Measurements from ENCODE around the gene ASCC2. TPM values are rescaled to one million over a fixed set of nuclear protein-coding genes. Genes with fewer than 3 reads are reported as not detected.

Gene ASCC2
- total and polyA plus RNA-seq, 4 donors: 34.6 to 43.7 (median 38.7) TPM

DNA sequence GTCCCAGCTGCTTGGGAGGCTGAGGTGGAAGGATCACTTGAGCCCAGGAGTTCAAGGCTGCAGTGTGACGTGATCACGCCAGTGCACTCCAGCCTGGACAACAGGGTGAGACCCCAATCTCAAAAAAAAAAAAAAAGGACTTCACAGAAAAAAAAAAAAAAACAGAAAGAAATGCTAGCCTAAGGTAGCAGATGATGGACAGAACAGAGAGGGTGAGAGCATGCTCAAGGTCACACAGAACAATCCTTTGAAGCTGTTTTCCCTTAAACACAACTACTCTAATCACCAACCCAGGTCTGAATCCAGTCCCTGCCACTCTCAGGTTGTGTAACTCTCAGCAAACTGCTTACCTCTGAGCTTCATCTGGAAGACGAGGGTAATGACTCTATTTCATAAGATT is 81.0 kb downstream of the ASCC2 start:
- 87% methylated on average over 3 of the region's 3 CpGs for WGBS
- H3K27ac ChIP-seq (ENCODE audit: low read depth in 1 of 2, low read length in 2 of 2): no peak overlapping the region
- no peak for DNase-seq (ENCODE audit: low spot score)
- no peaks in the 10 kb centered on the region for H3K27me3 ChIP-seq (ENCODE audit: control insufficient read depth in 4 of 4, insufficient read depth in 4 of 4, low read length in 3 of 4)
- H3K9me3 ChIP-seq (ENCODE audit: control insufficient read depth in 4 of 4, low read length in 3 of 4): no peaks in the 10 kb centered on the region
- no peaks in the 10 kb centered on the region for H3K36me3 ChIP-seq (ENCODE audit: control insufficient read depth in 4 of 4, insufficient read depth in 3 of 4, low read depth in 1 of 4, low read length in 3 of 4)
- TF ChIP-seq, protein P1, sequence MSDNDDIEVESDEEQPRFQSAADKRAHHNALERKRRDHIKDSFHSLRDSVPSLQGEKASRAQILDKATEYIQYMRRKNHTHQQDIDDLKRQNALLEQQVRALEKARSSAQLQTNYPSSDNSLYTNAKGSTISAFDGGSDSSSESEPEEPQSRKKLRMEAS (IDR thresholded peaks at IDR 0.05): no peak
- TF ChIP-seq RXRA (IDR thresholded peaks at IDR 0.05): no peak
- TF ChIP-seq RAD21 (IDR thresholded peaks at IDR 0.05): no peak
- no peak for TF ChIP-seq YY1 (IDR thresholded peaks at IDR 0.05)
- TF ChIP-seq HNF4G (IDR thresholded peaks at IDR 0.05): no peak
- TF ChIP-seq REST (IDR thresholded peaks at IDR 0.05): no peak
- no peak for TF ChIP-seq SP1 (IDR thresholded peaks at IDR 0.05)
- no peak for TF ChIP-seq ZBTB33 (IDR thresholded peaks at IDR 0.05)
- no peak for TF ChIP-seq FOXA2 (IDR thresholded peaks at IDR 0.05)
- TF ChIP-seq GABPA (IDR thresholded peaks at IDR 0.05 in 1 of 2, conservative IDR thresholded peaks at IDR 0.05 in 1 of 2): no peak
- no peak for TF ChIP-seq EGR1 (IDR thresholded peaks at IDR 0.05; ENCODE audit: low read depth in 2 of 2)
- TF ChIP-seq NR2F2 (IDR thresholded peaks at IDR 0.05): no peak
- TF ChIP-seq, protein P2, sequence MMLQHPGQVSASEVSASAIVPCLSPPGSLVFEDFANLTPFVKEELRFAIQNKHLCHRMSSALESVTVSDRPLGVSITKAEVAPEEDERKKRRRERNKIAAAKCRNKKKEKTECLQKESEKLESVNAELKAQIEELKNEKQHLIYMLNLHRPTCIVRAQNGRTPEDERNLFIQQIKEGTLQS (IDR thresholded peaks at IDR 0.05): no peak
- TF ChIP-seq JUND (IDR thresholded peaks at IDR 0.05): no peak
- no peak for TF ChIP-seq FOXA1 (IDR thresholded peaks at IDR 0.05)
- no peak overlapping the region for H3K4me3 ChIP-seq (ENCODE audit: low read depth in 1 of 3, low read length in 3 of 3)
- no peak overlapping the region for H3K9ac ChIP-seq (ENCODE audit: low read depth in 1 of 2, low read length in 2 of 2)
- H3K4me1 ChIP-seq (ENCODE audit: control insufficient read depth in 4 of 4, insufficient read depth in 4 of 4, low read length in 3 of 4): peaks cover 0 to 2% (median under 1%) of the 10 kb centered on the region in 4 donors

DNA sequence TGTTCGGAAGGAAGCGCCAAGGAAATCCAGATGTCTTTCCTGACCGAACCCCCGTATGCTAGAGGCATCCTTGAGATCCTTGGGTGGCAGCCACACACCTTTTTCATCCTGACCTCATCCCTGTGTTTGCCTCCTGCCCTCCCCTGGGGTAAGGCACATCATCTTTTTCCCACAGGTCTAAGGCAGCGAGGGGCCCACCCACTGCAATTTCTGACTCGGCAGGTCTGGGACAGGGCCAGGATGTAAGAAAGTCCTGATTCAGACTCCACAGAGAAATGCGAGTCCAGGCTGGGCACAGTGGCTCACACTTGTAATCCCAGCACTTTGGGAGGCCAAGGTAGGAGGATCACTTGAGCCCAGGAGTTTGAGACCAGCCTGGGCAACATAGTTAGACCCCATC is 81.7 kb downstream of the ASCC2 start:
- 89% methylated on average over 7 of the region's 7 CpGs for WGBS
- no peak for TF ChIP-seq SP1 (IDR thresholded peaks at IDR 0.05)
- no peak for TF ChIP-seq TAF1 (conservative IDR thresholded peaks at IDR 0.05)
- TF ChIP-seq, protein P1 (IDR thresholded peaks at IDR 0.05): no peak
- TF ChIP-seq NR2F2 (IDR thresholded peaks at IDR 0.05): no peak
- TF ChIP-seq EGR1 (IDR thresholded peaks at IDR 0.05; ENCODE audit: low read depth in 2 of 2): no peak
- TF ChIP-seq REST (IDR thresholded peaks at IDR 0.05): no peak
- TF ChIP-seq HNF4A (conservative IDR thresholded peaks at IDR 0.05): no peak
- TF ChIP-seq GABPA (IDR thresholded peaks at IDR 0.05 in 1 of 2, conservative IDR thresholded peaks at IDR 0.05 in 1 of 2): no peak
- no peak for TF ChIP-seq RXRA (IDR thresholded peaks at IDR 0.05)
- TF ChIP-seq FOXA1 (IDR thresholded peaks at IDR 0.05): no peak
- TF ChIP-seq YY1 (IDR thresholded peaks at IDR 0.05): no peak
- no peak for TF ChIP-seq HNF4G (IDR thresholded peaks at IDR 0.05)
- TF ChIP-seq FOXA2 (IDR thresholded peaks at IDR 0.05): no peak
- TF ChIP-seq, protein P3, sequence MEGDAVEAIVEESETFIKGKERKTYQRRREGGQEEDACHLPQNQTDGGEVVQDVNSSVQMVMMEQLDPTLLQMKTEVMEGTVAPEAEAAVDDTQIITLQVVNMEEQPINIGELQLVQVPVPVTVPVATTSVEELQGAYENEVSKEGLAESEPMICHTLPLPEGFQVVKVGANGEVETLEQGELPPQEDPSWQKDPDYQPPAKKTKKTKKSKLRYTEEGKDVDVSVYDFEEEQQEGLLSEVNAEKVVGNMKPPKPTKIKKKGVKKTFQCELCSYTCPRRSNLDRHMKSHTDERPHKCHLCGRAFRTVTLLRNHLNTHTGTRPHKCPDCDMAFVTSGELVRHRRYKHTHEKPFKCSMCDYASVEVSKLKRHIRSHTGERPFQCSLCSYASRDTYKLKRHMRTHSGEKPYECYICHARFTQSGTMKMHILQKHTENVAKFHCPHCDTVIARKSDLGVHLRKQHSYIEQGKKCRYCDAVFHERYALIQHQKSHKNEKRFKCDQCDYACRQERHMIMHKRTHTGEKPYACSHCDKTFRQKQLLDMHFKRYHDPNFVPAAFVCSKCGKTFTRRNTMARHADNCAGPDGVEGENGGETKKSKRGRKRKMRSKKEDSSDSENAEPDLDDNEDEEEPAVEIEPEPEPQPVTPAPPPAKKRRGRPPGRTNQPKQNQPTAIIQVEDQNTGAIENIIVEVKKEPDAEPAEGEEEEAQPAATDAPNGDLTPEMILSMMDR (IDR thresholded peaks at IDR 0.05; ENCODE audit: low read depth, low read length, missing input control): no peak
- TF ChIP-seq, protein P2 (IDR thresholded peaks at IDR 0.05): no peak
- no peak for TF ChIP-seq JUND (IDR thresholded peaks at IDR 0.05)

More for the DNA sequence above, 81.7 kb downstream of the ASCC2 start:
- no peak overlapping the region for H3K9ac ChIP-seq (ENCODE audit: low read depth in 1 of 2, low read length in 2 of 2)
- H3K9me3 ChIP-seq (ENCODE audit: control insufficient read depth in 4 of 4, low read length in 3 of 4): no peaks in the 10 kb centered on the region
- H3K36me3 ChIP-seq (ENCODE audit: control insufficient read depth in 4 of 4, insufficient read depth in 3 of 4, low read depth in 1 of 4, low read length in 3 of 4): no peaks in the 10 kb centered on the region
- H3K27ac ChIP-seq (ENCODE audit: low read depth in 1 of 2, low read length in 2 of 2): no peak overlapping the region
- peaks cover 0 to 2% (median under 1%) of the 10 kb centered on the region in 4 donors for H3K4me1 ChIP-seq (ENCODE audit: control insufficient read depth in 4 of 4, insufficient read depth in 4 of 4, low read length in 3 of 4)
- H3K27me3 ChIP-seq (ENCODE audit: control insufficient read depth in 4 of 4, insufficient read depth in 4 of 4, low read length in 3 of 4): no peaks in the 10 kb centered on the region
- H3K4me3 ChIP-seq (ENCODE audit: low read depth in 1 of 3, low read length in 3 of 3): no peak overlapping the region
- DNase-seq (ENCODE audit: low spot score): no peak
